IMR-90 (cell line): Measurements from ENCODE around the gene LRP6.

Experiments
- BHLHE40 ChIP-seq: fragments of 150-350 bp; IDR thresholded peaks from 2 replicates; pipeline ENCODE4 v1.6.1; 2016; ENCODE audit warnings: mild to moderate bottlenecking, low read depth, low read length
- CEBPB ChIP-seq: IDR thresholded peaks from 2 replicates; pipeline ENCODE4 v1.6.1; 2012; ENCODE audit warnings: low read depth, low read length, improper control_type of control experiment
- CTCF ChIP-seq: conservative IDR thresholded peaks from 2 replicates; pipeline ENCODE4 v1.5.1; 2012; ENCODE audit warnings: mild to moderate bottlenecking, low read depth, low read length, improper control_type of control experiment
- ELK1 ChIP-seq: fragments of 150-350 bp; IDR thresholded peaks from 2 replicates; pipeline ENCODE4 v1.6.1; 2016; ENCODE audit warnings: low read depth, mild to moderate bottlenecking, low read length, moderate library complexity, borderline replicate concordance
- MAZ ChIP-seq: IDR thresholded peaks from 2 replicates; pipeline ENCODE4 v1.6.1; 2012; ENCODE audit warnings: low read depth, mild to moderate bottlenecking, low read length, improper control_type of control experiment, moderate library complexity, borderline replicate concordance
- MXI1 ChIP-seq: IDR thresholded peaks from 2 replicates; pipeline ENCODE4 v1.6.1; 2012; ENCODE audit warnings: low read depth, mild to moderate bottlenecking, low read length, moderate library complexity, borderline replicate concordance
- POLR2A ChIP-seq: IDR thresholded peaks from 2 replicates; pipeline ENCODE4 v1.6.1; 2012; ENCODE audit warnings: mild to moderate bottlenecking, low read depth, low read length
- RCOR1 ChIP-seq: IDR thresholded peaks from 2 replicates; pipeline ENCODE4 v1.6.1; 2012; ENCODE audit warnings: mild to moderate bottlenecking, low read length, improper control_type of control experiment; ENCODE audit not compliant: insufficient replicate concordance
- SMC3 ChIP-seq: fragments of 150-350 bp; IDR thresholded peaks from 2 replicates; pipeline ENCODE4 v1.6.1; 2016; ENCODE audit warnings: low read depth, mild to moderate bottlenecking, antibody characterized with exemption, low read length, moderate library complexity
- TF ChIP-seq, protein P1 (sequence below): fragments of 150-350 bp; IDR thresholded peaks from 2 replicates; pipeline ENCODE4 v1.6.1; 2017; ENCODE audit warnings: mild to moderate bottlenecking, antibody characterized with exemption, low read length, low read depth

DNA sequence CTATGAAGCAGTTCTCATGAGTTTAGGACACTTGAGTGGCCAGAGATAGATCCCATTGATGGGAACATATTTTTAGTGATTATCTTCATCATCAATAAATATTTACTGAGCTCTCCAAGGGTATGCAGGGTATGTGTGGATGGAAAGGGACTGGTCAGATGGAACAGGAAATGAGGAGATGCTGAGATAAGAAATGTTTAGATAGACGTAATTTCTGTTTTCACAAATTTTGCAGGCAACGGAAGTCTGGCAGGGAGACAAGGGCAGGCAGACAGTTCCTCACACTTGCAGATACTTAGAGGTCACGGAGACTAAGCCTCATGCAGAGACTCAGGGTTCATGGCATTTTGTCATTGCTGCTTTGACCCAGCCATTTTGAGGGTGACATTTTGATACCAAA lies 171.8 kb downstream of the LRP6 start:
- TF ChIP-seq MXI1: no peak
- no peak for TF ChIP-seq CTCF
- TF ChIP-seq POLR2A: no peak
- TF ChIP-seq BHLHE40: no peak
- no peak for TF ChIP-seq RCOR1
- TF ChIP-seq MAZ: no peak
- no peak for TF ChIP-seq CEBPB
- TF ChIP-seq, protein P1, sequence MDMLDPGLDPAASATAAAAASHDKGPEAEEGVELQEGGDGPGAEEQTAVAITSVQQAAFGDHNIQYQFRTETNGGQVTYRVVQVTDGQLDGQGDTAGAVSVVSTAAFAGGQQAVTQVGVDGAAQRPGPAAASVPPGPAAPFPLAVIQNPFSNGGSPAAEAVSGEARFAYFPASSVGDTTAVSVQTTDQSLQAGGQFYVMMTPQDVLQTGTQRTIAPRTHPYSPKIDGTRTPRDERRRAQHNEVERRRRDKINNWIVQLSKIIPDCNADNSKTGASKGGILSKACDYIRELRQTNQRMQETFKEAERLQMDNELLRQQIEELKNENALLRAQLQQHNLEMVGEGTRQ: no peak
- TF ChIP-seq SMC3: no peak
- no peak for TF ChIP-seq ELK1
